Measurements from ENCODE around the gene CDK8. TPM values are rescaled to one million over a fixed set of nuclear protein-coding genes. Genes with fewer than 3 reads are reported as not detected.

Gene CDK8
- total RNA-seq, 2 donors from 2014 or later = 29.4 to 33.1 TPM

DNA sequence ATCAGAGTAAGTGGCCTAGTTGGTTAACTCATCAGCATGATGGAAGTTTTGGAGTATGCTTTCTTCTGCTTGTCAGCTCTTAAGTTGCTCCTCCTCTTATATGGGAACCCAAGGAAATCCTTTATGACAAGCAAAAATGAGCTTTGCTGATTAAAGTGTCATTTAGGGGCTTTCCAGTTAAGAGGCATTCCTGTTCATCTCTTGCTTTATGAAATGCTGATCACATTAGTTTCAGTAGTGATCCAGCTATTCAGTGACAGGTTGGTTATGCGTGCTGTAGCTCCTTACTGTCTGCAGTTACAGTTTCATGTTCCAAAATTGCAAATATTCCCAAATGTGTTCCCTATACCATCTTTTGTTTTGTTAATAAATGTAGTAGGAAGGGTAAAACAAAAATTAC, 146.6 kb downstream of the CDK8 start:
- Histone ChIP-seq H3K36me3 (ENCODE audit: control insufficient read depth, insufficient read depth, low read length) (peaks cover 71% of the 10 kb centered on the region), H3K27me3 (ENCODE audit: control insufficient read depth, insufficient read depth, low read length, poor library complexity, severe bottlenecking) (no peaks in the 10 kb centered on the region), H3K4me1 (ENCODE audit: control insufficient read depth, insufficient read depth, low read length) (no peaks in the 10 kb centered on the region), H3K9ac (ENCODE audit: extremely low read depth, low read length, poor library complexity, severe bottlenecking) (no peak overlapping the region), H3K27ac (ENCODE audit: low read depth, low read length) (no peak overlapping the region), H3K4me3 (ENCODE audit: low read length) (no peak overlapping the region), H3K9me3 (ENCODE audit: control insufficient read depth, low read length) (no peaks in the 10 kb centered on the region)
- Mint-ChIP-seq H3K36me3 (ENCODE audit: low read depth) (peaks cover 43% of the 10 kb centered on the region), H3K9me3 (no peaks in the 10 kb centered on the region), H3K27me3 (ENCODE audit: insufficient read depth) (no peaks in the 10 kb centered on the region), H3K4me1 (no peaks in the 10 kb centered on the region), H3K27ac (no peak overlapping the region), H3K4me3 (no peak overlapping the region)
- DNase-seq = no peak
- WGBS, 2 experiments (ENCODE audit: insufficient coverage in 1 of 2, insufficient read length in 1 of 2) = 100% methylated on average over 1 of the region's 1 CpG; no CpG with 5 or more reads in 1 of the 2 experiments
- no peak for TF ChIP-seq CTCF (conservative IDR thresholded peaks at IDR 0.05)

DNA sequence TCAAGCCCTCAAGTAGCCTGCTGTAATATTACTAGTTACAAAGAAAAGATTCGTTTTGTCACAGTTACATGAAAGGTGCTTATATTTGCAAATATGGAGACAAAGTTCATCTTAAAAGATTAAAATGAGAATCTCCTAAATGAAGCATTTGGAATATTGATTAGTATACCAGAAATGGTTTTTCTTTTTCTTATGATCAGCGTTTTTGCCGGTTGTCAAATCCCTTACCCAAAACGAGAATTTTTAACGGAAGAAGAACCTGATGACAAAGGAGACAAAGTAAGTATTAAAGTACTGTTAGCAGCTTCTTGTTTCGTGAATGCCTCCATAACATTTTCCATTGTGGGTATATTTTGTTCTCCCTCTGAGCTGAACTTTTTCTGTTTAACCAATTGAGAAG, 147.1 kb downstream of the CDK8 start:
- Histone ChIP-seq H3K27me3 (ENCODE audit: control insufficient read depth, insufficient read depth, low read length, poor library complexity, severe bottlenecking) (no peaks in the 10 kb centered on the region), H3K36me3 (ENCODE audit: control insufficient read depth, insufficient read depth, low read length) (peaks cover 73% of the 10 kb centered on the region), H3K4me3 (ENCODE audit: low read length) (no peak overlapping the region), H3K27ac (ENCODE audit: low read depth, low read length) (no peak overlapping the region), H3K9me3 (ENCODE audit: control insufficient read depth, low read length) (no peaks in the 10 kb centered on the region), H3K4me1 (ENCODE audit: control insufficient read depth, insufficient read depth, low read length) (no peaks in the 10 kb centered on the region), H3K9ac (ENCODE audit: extremely low read depth, low read length, poor library complexity, severe bottlenecking) (no peak overlapping the region)
- DNase-seq = no peak
- 92 to 96% methylated on average over 4 to 6 of the region's 6 CpGs for WGBS, 2 experiments (ENCODE audit: insufficient coverage in 1 of 2, insufficient read length in 1 of 2)
- no peak overlapping the region for H3K27ac Mint-ChIP-seq
- H3K9me3 Mint-ChIP-seq = no peaks in the 10 kb centered on the region
- peaks cover 45% of the 10 kb centered on the region for H3K36me3 Mint-ChIP-seq (ENCODE audit: low read depth)
- no peaks in the 10 kb centered on the region for H3K4me1 Mint-ChIP-seq
- no peaks in the 10 kb centered on the region for H3K27me3 Mint-ChIP-seq (ENCODE audit: insufficient read depth)
- no peak for TF ChIP-seq CTCF (conservative IDR thresholded peaks at IDR 0.05)
- no peak overlapping the region for H3K4me3 Mint-ChIP-seq

GRCh38 chr13:26401578-26402021, 147.7 kb downstream of the CDK8 start:
- peaks cover 50% of the 10 kb centered on the region for H3K36me3 Mint-ChIP-seq (ENCODE audit: low read depth)
- H3K27me3 Mint-ChIP-seq (ENCODE audit: insufficient read depth) = no peaks in the 10 kb centered on the region
- no peak overlapping the region for H3K27ac Mint-ChIP-seq
- DNase-seq = no peak
- Histone ChIP-seq H3K27ac (ENCODE audit: low read depth, low read length) (no peak overlapping the region), H3K9ac (ENCODE audit: extremely low read depth, low read length, poor library complexity, severe bottlenecking) (no peak overlapping the region), H3K9me3 (ENCODE audit: control insufficient read depth, low read length) (no peaks in the 10 kb centered on the region), H3K36me3 (ENCODE audit: control insufficient read depth, insufficient read depth, low read length) (peaks cover 72% of the 10 kb centered on the region), H3K4me1 (ENCODE audit: control insufficient read depth, insufficient read depth, low read length) (no peaks in the 10 kb centered on the region), H3K27me3 (ENCODE audit: control insufficient read depth, insufficient read depth, low read length, poor library complexity, severe bottlenecking) (no peaks in the 10 kb centered on the region), H3K4me3 (ENCODE audit: low read length) (no peak overlapping the region)
- no peak for TF ChIP-seq CTCF (conservative IDR thresholded peaks at IDR 0.05)
- WGBS, 2 experiments (ENCODE audit: insufficient coverage in 1 of 2, insufficient read length in 1 of 2) = 70 to 83% methylated on average over 2 to 3 of the region's 3 CpGs
- H3K4me3 Mint-ChIP-seq = no peak overlapping the region
- no peaks in the 10 kb centered on the region for H3K9me3 Mint-ChIP-seq
- no peaks in the 10 kb centered on the region for H3K4me1 Mint-ChIP-seq

All from endodermal cell (in vitro differentiated cells).